HepG2 (cell line): ENCODE data around the gene TTBK2. TPM values are rescaled to one million over a fixed set of nuclear protein-coding genes. Genes with fewer than 3 reads are reported as not detected.
A peak's percentile ranks its signal among the peaks of the same experiment; 100 is the strongest.

Experiments
- ARID4A ChIP-seq: sonication (generic); formaldehyde crosslinking; IDR thresholded peaks from 2 replicates; pipeline ENCODE4 v1.5.0; 2020; ENCODE audit warnings: mild to moderate bottlenecking, missing genetic modification reagents, borderline replicate concordance
- ARNT2 ChIP-seq: sonication (generic); formaldehyde crosslinking; IDR thresholded peaks from 2 replicates; pipeline ENCODE4 v1.8.0; 2022; ENCODE audit warnings: mild to moderate bottlenecking, low read depth, missing genetic modification reagents, moderate library complexity
- JUND ChIP-seq: sonication (generic); formaldehyde crosslinking; IDR thresholded peaks from 2 replicates; pipeline ENCODE4 v1.8.0; 2022; ENCODE audit warnings: mild to moderate bottlenecking, missing genetic modification reagents
- KAT8 ChIP-seq: IDR thresholded peaks from 2 replicates; pipeline ENCODE4 v1.6.1; 2016; ENCODE audit warnings: missing genetic modification reagents, missing compliant biosample characterization
- KLF16 ChIP-seq, 2 experiments: sonication (generic) in 1 of 2; formaldehyde crosslinking in 1 of 2; IDR thresholded peaks; 2 replicates each; pipeline versions ENCODE4 v1.6.1 to v1.8.0; 2016 to 2023; ENCODE audit warnings: missing genetic modification reagents in 2 of 2, missing compliant biosample characterization in 1 of 2
- MYPOP ChIP-seq: sonication (generic); formaldehyde crosslinking; IDR thresholded peaks from 2 replicates; pipeline ENCODE4 v1.8.1; 2023; ENCODE audit warnings: mild to moderate bottlenecking, moderate library complexity, missing genetic modification reagents
- PHF20 ChIP-seq: sonication (generic); formaldehyde crosslinking; IDR thresholded peaks from 2 replicates; pipeline ENCODE4 v1.5.0; 2020; ENCODE audit warnings: mild to moderate bottlenecking, missing genetic modification reagents
- TFAP4 ChIP-seq: sonication (generic); IDR thresholded peaks from 2 replicates; pipeline ENCODE4 v1.6.1; 2016; ENCODE audit warnings: low read depth, borderline replicate concordance
- ZBTB25 ChIP-seq: IDR thresholded peaks from 2 replicates; pipeline ENCODE4 v1.6.1; 2018; ENCODE audit warnings: missing genetic modification reagents
- ZFY ChIP-seq: sonication (generic); formaldehyde crosslinking; IDR thresholded peaks from 2 replicates; pipeline ENCODE4 v1.4.0; 2020; ENCODE audit warnings: missing genetic modification reagents
- ZNF138 ChIP-seq: sonication (generic); formaldehyde crosslinking; IDR thresholded peaks from 2 replicates; pipeline ENCODE4 v1.5.0; 2020; ENCODE audit warnings: mild to moderate bottlenecking, low read depth, missing genetic modification reagents
- ZNF225 ChIP-seq: sonication (generic); formaldehyde crosslinking; IDR thresholded peaks from 2 replicates; pipeline ENCODE4 v1.4.0; 2020; ENCODE audit warnings: mild to moderate bottlenecking, missing genetic modification reagents
- ZNF574 ChIP-seq: sonication (generic); formaldehyde crosslinking; IDR thresholded peaks from 2 replicates; pipeline ENCODE4 v1.4.0; 2020; ENCODE audit warnings: missing genetic modification reagents
- ZNF724P ChIP-seq: sonication (generic); formaldehyde crosslinking; IDR thresholded peaks from 2 replicates; pipeline ENCODE4 v1.8.0; 2022; ENCODE audit warnings: missing genetic modification reagents, borderline replicate concordance
- ZNF773 ChIP-seq: sonication (generic); formaldehyde crosslinking; IDR thresholded peaks from 2 replicates; pipeline ENCODE4 v1.4.0; 2020; ENCODE audit warnings: missing genetic modification reagents, borderline replicate concordance
- ZNF777 ChIP-seq: sonication (generic); formaldehyde crosslinking; IDR thresholded peaks from 2 replicates; pipeline ENCODE4 v1.4.0; 2020; ENCODE audit warnings: missing genetic modification reagents
- ZNF83 ChIP-seq: sonication (generic); formaldehyde crosslinking; IDR thresholded peaks from 2 replicates; pipeline ENCODE4 v1.4.0; 2020; ENCODE audit warnings: missing genetic modification reagents, mild to moderate bottlenecking, borderline replicate concordance
- polyA plus RNA-seq, 8 experiments: library from polyadenylated mRNA; depleted of rRNA in 3 of 8; stranded (reverse) in 7 of 8; unstranded in 1 of 8; fragments of >200 nt; fragmentation: Illumina TruSeq in 4 of 8; extraction: Trizol in 4 of 8; gene quantifications; 2 replicates each; pipeline versions ENCODE4 v1.2.1 to v1.2.3, GENCODE V29; 2011 to 2016; ENCODE audit warnings: low read depth in 4 of 8, missing spikeins in 1 of 8, mixed read lengths in 1 of 8; ENCODE audit not compliant: insufficient read depth in 1 of 8
- total RNA-seq, 5 experiments: library from RNA; depleted of rRNA; stranded (reverse); fragments of >200 nt; fragmentation: Illumina TruSeq; extraction: Trizol; gene quantifications; 2 replicates each; pipeline ENCODE4 v1.2.3, GENCODE V29; 2016; ENCODE audit warnings: low read depth in 1 of 5

The TTBK2 gene
- total and polyA plus RNA-seq, 2 of the 13 experiments (the other 11 are each of a cell fraction or from before 2014, with no cell fraction given): 5.1 to 7.4 TPM

GRCh38 chr15:42736793-42737528 lies 183.6 kb downstream of the TTBK2 start, which contains the start of gene CDAN1 (continued):
- TF ChIP-seq PHF20 (CRISPR knock-in tag): peak; percentile 36; the same call in 1 of the 2 replicates
- TF ChIP-seq ARID4A (CRISPR knock-in tag): peak; percentile 82; the same call in 1 of the 2 replicates
- peak; percentile 22; the same call in 1 of the 2 replicates for TF ChIP-seq ZNF773 (CRISPR knock-in tag)
- TF ChIP-seq ZNF138 (CRISPR knock-in tag): 0 out of 2 replicates have a peak, but pooled peaks have one; percentile 21
- TF ChIP-seq ZNF777: peak; percentile 70
- TF ChIP-seq ZBTB25 (CRISPR knock-in tag): 0 out of 2 replicates have a peak, but pooled peaks have one; percentile 15
- peak; percentile 55; the same call in 1 of the 2 replicates for TF ChIP-seq ZNF574
- 0 out of 4 replicates have a peak, but pooled peaks of 1 of the 2 experiments have one; percentile 19 for TF ChIP-seq KLF16 (CRISPR knock-in tag; IDR thresholded peaks at IDR 0.05)
- no peak for TF ChIP-seq JUND
- TF ChIP-seq ZFY: peak; percentile 93
- TF ChIP-seq ZNF724P (CRISPR knock-in tag): peak; percentile 65; the same call in 1 of the 2 replicates
- peak; percentile 18; the same call in 1 of the 2 replicates for TF ChIP-seq TFAP4
- TF ChIP-seq ARNT2 (CRISPR knock-in tag): peak; percentile 74
- TF ChIP-seq KAT8 (CRISPR knock-in tag): peak; percentile 9; the same call in 1 of the 2 replicates
- no peak for TF ChIP-seq MYPOP (CRISPR knock-in tag)
- TF ChIP-seq ZNF83 (CRISPR knock-in tag): peak; percentile 74; the same call in 1 of the 2 replicates
- TF ChIP-seq ZNF225 (CRISPR knock-in tag): 0 out of 2 replicates have a peak, but pooled peaks have one; percentile 51
